HepG2 (cell line): ENCODE results near the gene HIF3A.

ENCODE experiments used
- AHR ChIP-seq: IDR thresholded peaks from 2 replicates; pipeline ENCODE4 v1.6.1; 2018; ENCODE audit warnings: missing genetic modification reagents, missing compliant biosample characterization
- ARID4A ChIP-seq: sonication (generic); formaldehyde crosslinking; IDR thresholded peaks from 2 replicates; pipeline ENCODE4 v1.5.0; 2020; ENCODE audit warnings: mild to moderate bottlenecking, missing genetic modification reagents, borderline replicate concordance
- CTCF ChIP-seq: sonication (generic); formaldehyde crosslinking; IDR thresholded peaks from 2 replicates; pipeline ENCODE4 v1.5.0; 2020; ENCODE audit warnings: mild to moderate bottlenecking, missing genetic modification reagents, moderate library complexity
- IKZF4 ChIP-seq: sonication (generic); formaldehyde crosslinking; IDR thresholded peaks from 2 replicates; pipeline ENCODE4 v1.5.1; 2020; ENCODE audit warnings: borderline replicate concordance, mild to moderate bottlenecking, low read depth, missing genetic modification reagents; ENCODE audit errors: not compliant biosample characterization
- NR2C2 ChIP-seq: sonication (generic); formaldehyde crosslinking; IDR thresholded peaks from 2 replicates; pipeline ENCODE4 v1.4.0; 2020; ENCODE audit warnings: missing genetic modification reagents, mild to moderate bottlenecking, moderate library complexity, borderline replicate concordance
- RBM39 ChIP-seq: fragments of 200-400 bp; formaldehyde crosslinking; IDR thresholded peaks from one replicate; pipeline ENCODE4 v1.6.1; 2018; ENCODE audit warnings: antibody characterized with exemption, mild to moderate bottlenecking, low read depth, low read length; ENCODE audit not compliant: poor library complexity, severe bottlenecking
- RFX5 ChIP-seq: IDR thresholded peaks from 2 replicates; pipeline ENCODE4 v1.6.1; 2011; ENCODE audit warnings: low read depth, low read length, improper control_type of control experiment
- TARDBP ChIP-seq: sonication (generic); formaldehyde crosslinking; IDR thresholded peaks from 2 replicates; pipeline ENCODE4 v1.8.0; 2022; ENCODE audit warnings: mild to moderate bottlenecking, missing genetic modification reagents
- ZNF580 ChIP-seq: IDR thresholded peaks from 2 replicates; pipeline ENCODE4 v1.6.1; 2016; ENCODE audit warnings: low read depth, borderline replicate concordance
- ZNF687 ChIP-seq: sonication (generic); formaldehyde crosslinking; IDR thresholded peaks from 2 replicates; pipeline ENCODE4 v1.5.1; 2020; ENCODE audit warnings: mild to moderate bottlenecking, missing genetic modification reagents, moderate library complexity

- TF ChIP-seq TARDBP (CRISPR knock-in tag): no peak
- TF ChIP-seq CTCF: no peak
- no peak for TF ChIP-seq ARID4A (CRISPR knock-in tag)
- TF ChIP-seq ZNF580 (CRISPR knock-in tag): no peak
- no peak for TF ChIP-seq RFX5
- no peak for TF ChIP-seq ZNF687 (CRISPR knock-in tag)
- TF ChIP-seq AHR (CRISPR knock-in tag): no peak
- TF ChIP-seq NR2C2: no peak
- TF ChIP-seq IKZF4: no peak
- no peak for TF ChIP-seq RBM39
Measured at GRCh38 chr19:46283771-46284170, 13.1 kb upstream of the HIF3A start.
